Measurements from ENCODE around the gene SPZ1. TPM values are rescaled to one million over a fixed set of nuclear protein-coding genes. Genes with fewer than 3 reads are reported as not detected.

The SPZ1 gene
- total and polyA plus RNA-seq, 2 of the 8 experiments (the other 6 are each of a cell fraction or from before 2014, with no cell fraction given): not detected

GRCh38 chr5:80289320-80289719 lies 30.5 kb upstream of the SPZ1 start:
- Histone ChIP-seq H2BK120ac (replicated peaks; ENCODE audit: low read depth, low read length) (no peak overlapping the region), H3K23ac (ENCODE audit: insufficient read length) (no peak overlapping the region), H4K20me1 (replicated peaks in 1 of 2; ENCODE audit: control insufficient read depth in 1 of 2, insufficient read depth in 2 of 2, low read length in 2 of 2) (no peaks in the 10 kb centered on the region), H3K79me2 (ENCODE audit: control insufficient read depth in 1 of 2, insufficient read depth in 2 of 2, low read length in 2 of 2) (no peaks in the 10 kb centered on the region), H4K8ac (ENCODE audit: extremely low read depth, insufficient read depth, low read length) (no peak overlapping the region), H3K4ac (replicated peaks; ENCODE audit: insufficient read length, low read depth, low read length) (no peak overlapping the region), H3K9ac (replicated peaks in 1 of 4; ENCODE audit: extremely low read depth in 1 of 4, low read depth in 3 of 4, low read length in 3 of 4) (no peak overlapping the region), H3K27ac (ENCODE audit: low read depth, low read length) (no peak overlapping the region), H2AK5ac (ENCODE audit: low read depth, low read length) (no peak overlapping the region), H2BK15ac (ENCODE audit: low read length) (no peak overlapping the region), H3K14ac (ENCODE audit: insufficient read length) (no peak overlapping the region), H2BK20ac (ENCODE audit: low read length) (no peak overlapping the region), H2BK12ac (ENCODE audit: low read depth, low read length) (no peak overlapping the region), H4K91ac (replicated peaks; ENCODE audit: insufficient read length, low read length) (no peak overlapping the region), H3K23me2 (ENCODE audit: low read depth, low read length) (no peaks in the 10 kb centered on the region), H2BK5ac (ENCODE audit: low read depth, low read length) (no peak overlapping the region), H2AFZ (ENCODE audit: low read length) (no peak overlapping the region), H3K56ac (replicated peaks; ENCODE audit: insufficient read length, low read depth, low read length) (no peak overlapping the region), H3K36me3 (ENCODE audit: control insufficient read depth in 2 of 4, insufficient read depth in 4 of 4, low read length in 3 of 4) (no peaks in the 10 kb centered on the region), H3K79me1 (ENCODE audit: low read depth, low read length) (no peaks in the 10 kb centered on the region), H3K9me3 (ENCODE audit: insufficient read depth in 2 of 2, low read depth in 1 of 2, low read length in 1 of 2) (no peaks in the 10 kb centered on the region), H4K5ac (ENCODE audit: insufficient read length, low read depth, low read length) (no peak overlapping the region), H3K27me3 (replicated peaks in 1 of 4; ENCODE audit: control insufficient read depth in 3 of 4, extremely low read depth in 1 of 4, insufficient read depth in 3 of 4, low read length in 3 of 4) (no peaks in the 10 kb centered on the region), H3K4me1 (replicated peaks in 1 of 4; ENCODE audit: control insufficient read depth in 3 of 4, insufficient read depth in 4 of 4, low read length in 3 of 4) (no peaks in the 10 kb centered on the region), H3K18ac (ENCODE audit: extremely low read depth, low read length) (no peak overlapping the region), H3K4me3 (ENCODE audit: extremely low read depth in 1 of 4, insufficient read depth in 2 of 4, low read depth in 3 of 4, low read length in 4 of 4) (no peak overlapping the region), H3K4me2 (ENCODE audit: insufficient read depth in 1 of 2, low read depth in 2 of 2, low read length in 2 of 2) (no peak overlapping the region)
- ChIA-PET POLR2A (ENCODE audit: partially characterized antibody) (interaction anchor here (1.7 kb wide), 1 partner anchor 32 kb away, joined by 3 read pairs; no protein-coding TSS in a partner anchor), CTCF (ENCODE audit: partially characterized antibody) (interaction anchor here (1.3 kb wide), 3 partner anchors 9 to 206 kb away, joined by 3 to 6 read pairs (median 4); no protein-coding TSS in a partner anchor)
- DNase-seq (ENCODE audit: low read depth in 1 of 2, low spot score in 2 of 2) (no peak), FAIRE-seq (no peak)
- no peak for TF ChIP-seq ASH2L (IDR thresholded peaks at IDR 0.05; ENCODE audit: low read length)
- TF ChIP-seq SIN3A (conservative IDR thresholded peaks at IDR 0.05 in 1 of 2, IDR thresholded peaks at IDR 0.05 in 1 of 2; ENCODE audit: low read depth in 1 of 2, low read length in 2 of 2): no peak
- no peak for TF ChIP-seq CBX8 (IDR thresholded peaks at IDR 0.05; ENCODE audit: borderline replicate concordance, low read depth, low read length)
- WGBS, 2 experiments (ENCODE audit: extremely low coverage in 1 of 2, insufficient coverage in 1 of 2, insufficient read length in 1 of 2, insufficient replicate concordance in 2 of 2, low coverage in 1 of 2, low lambda C conversion rate in 2 of 2, missing lambda C conversion rate in 1 of 2): 89% methylated on average over 2 of the region's 2 CpGs; no CpG with 5 or more reads in 1 of the 2 experiments
